T47D (cell line): ENCODE results near the gene SLC44A5.

ENCODE experiments used
- DNase-seq, 2 experiments: peaks; one replicate each; pipeline versions ENCODE4 v3.0.0 to v3.0.0-alpha.2; 2011 to 2012; ENCODE audit warnings: low read depth in 1 of 2, low spot score in 1 of 2
- JUND ChIP-seq: IDR thresholded peaks from 2 replicates; pipeline ENCODE4 v1.6.1; 2012; ENCODE audit warnings: low read depth
- in situ Hi-C: cut with HindIII; loops from 2 replicates; pipeline ENCODE4 v1.10.0; 2016; ENCODE audit warnings: low sequenced_read_pairs, low pct_unique_long_range_greater_than_20kb

The SLC44A5 gene

GRCh38 chr1:75583282-75583681 lies 27.6 kb downstream of the SLC44A5 start:
- no peak for DNase-seq
- no peak for TF ChIP-seq JUND
- in situ Hi-C loops, result no loop called here

GRCh38 chr1:75582725-75583261 lies 28.1 kb downstream of the SLC44A5 start:
- in situ Hi-C loops, result no loop called here
- DNase-seq, result no peak
- no peak for TF ChIP-seq JUND

DNA sequence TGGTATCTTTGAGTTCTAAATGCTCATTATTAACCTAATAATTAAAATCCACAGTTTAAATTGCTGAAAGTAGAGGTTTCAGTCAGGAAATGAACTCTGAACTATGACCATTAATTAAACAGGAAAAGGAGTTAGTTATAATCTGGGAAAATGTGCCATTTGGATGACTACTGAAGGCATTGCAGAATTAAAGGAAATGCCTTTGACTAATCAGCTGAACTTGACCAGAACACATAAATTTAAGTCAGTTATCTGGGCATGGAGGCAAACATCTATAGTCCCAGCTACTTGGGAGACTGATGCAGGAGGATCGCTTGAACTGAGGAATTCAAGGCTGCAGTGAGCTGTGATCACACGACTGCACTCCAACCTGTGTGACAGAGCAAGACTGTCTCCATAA lies 31.9 kb downstream of the SLC44A5 start:
- no peak for DNase-seq
- in situ Hi-C loops, result no loop called here
- TF ChIP-seq JUND, result no peak

DNA sequence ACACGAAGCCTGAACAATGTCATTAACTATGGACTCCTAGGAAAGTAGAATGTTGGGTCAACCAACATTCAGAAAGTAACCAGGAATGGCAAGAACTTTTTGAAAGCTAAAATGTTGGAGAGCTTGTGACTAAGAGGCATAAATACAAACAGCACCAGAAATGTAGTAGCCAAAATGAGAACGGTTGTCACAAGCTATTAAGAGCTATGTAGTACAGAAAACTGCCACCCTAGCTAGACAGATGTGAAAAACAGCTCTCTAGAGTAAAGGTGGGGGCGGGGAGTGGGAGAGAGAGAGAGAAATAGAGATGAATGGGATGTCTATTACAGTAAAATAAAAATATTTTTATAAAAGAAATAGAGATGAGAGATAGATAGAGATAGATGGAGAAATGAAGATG lies 35.1 kb downstream of the SLC44A5 start:
- in situ Hi-C loops, result no loop called here
- DNase-seq, result no peak
- TF ChIP-seq JUND, result no peak

DNA sequence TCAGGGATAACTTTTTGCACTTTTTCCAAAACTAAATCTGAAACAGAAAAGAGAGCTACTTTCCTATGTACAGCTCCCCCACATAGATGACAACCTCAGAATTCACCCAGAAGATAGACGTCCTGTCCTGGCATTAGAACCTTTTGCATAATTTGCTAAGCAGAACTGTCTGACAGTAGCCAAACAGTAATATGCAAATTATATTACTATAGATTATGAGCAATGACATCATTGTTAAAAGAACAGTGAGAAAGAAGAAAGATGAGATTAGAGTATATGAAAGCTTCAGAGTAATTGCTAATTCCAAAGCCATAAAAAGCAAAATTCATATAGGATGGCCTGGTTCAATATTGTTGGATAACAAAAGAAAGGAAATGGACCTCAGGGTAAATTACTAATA lies 43.7 kb downstream of the SLC44A5 start:
- no peak for DNase-seq
- TF ChIP-seq JUND, result no peak
- in situ Hi-C loops, result no loop called here

DNA sequence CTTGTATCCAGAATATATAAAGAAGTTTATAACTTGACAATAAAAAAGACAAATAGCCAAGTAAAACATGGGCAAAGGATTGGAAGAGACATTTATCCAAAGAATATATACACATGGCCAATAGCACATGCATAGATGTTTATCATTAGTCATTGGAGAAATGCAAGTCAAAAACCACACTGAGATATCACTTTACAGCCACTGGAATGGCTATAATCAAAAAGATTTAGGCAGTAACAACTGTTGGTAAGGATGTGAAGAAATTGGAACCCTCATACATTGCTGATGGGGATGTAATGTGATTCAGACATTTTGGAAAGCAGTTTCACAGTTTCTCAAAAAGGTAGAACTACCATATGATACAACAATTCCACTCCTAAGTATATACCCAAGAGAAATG lies 51.1 kb downstream of the SLC44A5 start:
- TF ChIP-seq JUND, result no peak
- in situ Hi-C loops, result no loop called here

GRCh38 chr1:75559136-75559535 lies 51.8 kb downstream of the SLC44A5 start:
- in situ Hi-C loops, result no loop called here
- TF ChIP-seq JUND, result no peak
- DNase-seq, result no peak

More for the DNA sequence above, 51.1 kb downstream of the SLC44A5 start:
- no peak for DNase-seq

- DNase-seq, result no peak
- in situ Hi-C loops, result no loop called here
- no peak for TF ChIP-seq JUND
These were observed 56.0 kb downstream of the SLC44A5 start for GRCh38 chr1:75554870-75555269.

- TF ChIP-seq JUND, result no peak
- in situ Hi-C loops, result no loop called here
- no peak for DNase-seq
These were observed 56.7 kb downstream of the SLC44A5 start for GRCh38 chr1:75554181-75554580.

- TF ChIP-seq JUND, result no peak
- DNase-seq, result no peak
- in situ Hi-C loops, result no loop called here
These were observed 60.4 kb downstream of the SLC44A5 start for GRCh38 chr1:75550559-75550958.

DNA sequence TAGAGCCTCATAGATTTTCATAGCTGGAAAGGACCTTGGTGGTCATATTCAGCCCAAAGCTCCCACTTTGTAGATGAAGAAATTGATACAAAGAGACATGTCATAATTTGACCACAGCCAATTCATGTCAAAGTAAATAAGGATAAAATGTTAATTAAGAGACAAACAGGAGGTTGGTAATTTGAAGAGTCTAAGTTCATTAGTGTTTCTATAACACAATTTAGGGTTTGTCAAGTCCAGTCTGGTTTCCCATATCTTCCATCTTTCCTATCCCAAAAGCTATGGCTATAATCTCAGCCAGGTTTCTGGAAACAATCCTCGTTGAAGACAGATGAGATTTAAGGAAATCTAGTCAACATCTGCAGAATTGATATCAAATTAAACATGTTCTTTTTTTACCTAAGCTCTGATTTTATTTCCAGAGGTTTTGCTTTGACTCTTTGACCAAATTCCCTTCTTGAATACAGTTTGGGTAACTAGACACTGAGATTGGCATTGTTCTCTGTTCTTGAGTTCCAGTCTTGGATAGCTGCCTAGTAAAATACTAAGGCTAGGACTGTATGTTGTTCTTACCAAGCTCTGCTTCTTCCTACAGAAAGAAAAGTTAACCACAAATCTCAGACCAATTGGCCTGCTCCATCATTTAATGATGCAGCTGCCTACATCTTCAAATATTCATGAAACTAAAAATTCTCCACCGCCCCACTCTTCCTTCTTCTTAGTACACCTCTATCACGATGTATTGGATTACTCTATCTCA lies 62.0 kb downstream of the SLC44A5 start:
- in situ Hi-C loops, result no loop called here
- no peak for DNase-seq
- TF ChIP-seq JUND, result no peak

DNA sequence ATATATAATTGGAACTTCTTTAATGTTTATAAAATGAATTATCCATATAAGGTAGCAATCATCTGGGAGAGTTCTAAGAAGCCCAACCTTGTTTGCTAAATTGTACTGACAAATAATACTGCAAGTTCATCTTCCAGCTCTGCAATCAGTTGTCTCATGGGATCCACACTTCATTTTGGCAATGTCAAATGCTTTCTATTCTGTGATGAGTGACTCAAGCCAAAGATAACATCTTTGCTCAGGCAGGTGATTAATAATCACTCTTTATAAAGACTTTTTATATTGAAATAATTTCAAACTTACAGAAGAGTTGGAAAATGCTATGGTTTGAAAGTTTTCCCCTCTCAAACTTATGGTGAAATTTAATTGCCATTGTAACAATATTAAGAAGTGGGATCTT lies 67.2 kb downstream of the SLC44A5 start:
- no peak for TF ChIP-seq JUND
- in situ Hi-C loops, result no loop called here
- DNase-seq, result no peak

GRCh38 chr1:75542818-75543570 lies 67.9 kb downstream of the SLC44A5 start:
- TF ChIP-seq JUND, result no peak

More at GRCh38 chr1:75542818-75543570, 67.9 kb downstream of the SLC44A5 start:
- DNase-seq, result no peak
- in situ Hi-C loops, result no loop called here
